SK-N-SH (cell line): ENCODE results near the gene YBX2.
"Not testable (repeated sequence)": the region's sequence is repeated elsewhere in the genome, so short reads cannot be mapped to it uniquely, and the experiment has no call there.

Experiments
- CTCF ChIP-seq: fragments of 200-600 bp; sonication (generic); IDR thresholded peaks from 2 replicates; pipeline ENCODE4 v1.6.1; 2017; ENCODE audit warnings: antibody characterized with exemption, mild to moderate bottlenecking, moderate library complexity
- EZH2phosphoT487 ChIP-seq: fragments of 200-600 bp; sonication (generic); IDR thresholded peaks from 2 replicates; pipeline ENCODE4 v1.6.1; 2017; ENCODE audit warnings: low read depth, mixed run types, mild to moderate bottlenecking, antibody characterized with exemption, moderate library complexity, borderline replicate concordance
- FOXJ3 ChIP-seq: sonication (generic); formaldehyde crosslinking; IDR thresholded peaks from 2 replicates; pipeline ENCODE4 v1.5.1; 2020; ENCODE audit warnings: mild to moderate bottlenecking, missing genetic modification reagents
- FOXM1 ChIP-seq: IDR thresholded peaks from 2 replicates; pipeline ENCODE4 v1.4.0; 2012; ENCODE audit warnings: low read depth, mild to moderate bottlenecking
- GABPA ChIP-seq: IDR thresholded peaks from 2 replicates; pipeline ENCODE4 v1.4.0; 2012; ENCODE audit warnings: low read depth, mild to moderate bottlenecking
- MXI1 ChIP-seq: IDR thresholded peaks from 2 replicates; pipeline ENCODE4 v1.6.1; 2012; ENCODE audit warnings: mild to moderate bottlenecking, low read depth, low read length, improper control_type of control experiment
- RAD21 ChIP-seq: IDR thresholded peaks from 2 replicates; pipeline ENCODE4 v1.6.1; 2012; ENCODE audit warnings: mild to moderate bottlenecking, low read length
- SMC3 ChIP-seq: IDR thresholded peaks from 2 replicates; pipeline ENCODE4 v1.6.1; 2012; ENCODE audit warnings: low read depth, low read length, improper control_type of control experiment
- TAF1 ChIP-seq: IDR thresholded peaks from 2 replicates; pipeline ENCODE4 v1.6.1; 2012; ENCODE audit warnings: low read depth, mild to moderate bottlenecking, low read length, moderate library complexity, borderline replicate concordance

GRCh38 chr17:7335765-7336164 lies 41.3 kb upstream of the YBX2 start:
- not testable (repeated sequence) for TF ChIP-seq MXI1; RAD21; EZH2phosphoT487; FOXM1; GABPA; CTCF; TAF1; SMC3; FOXJ3 (CRISPR knock-in tag)
